Fibroblast of lung (primary cell): Measurements from ENCODE around the gene FBXO30. TPM values are rescaled to one million over a fixed set of nuclear protein-coding genes. Genes with fewer than 3 reads are reported as not detected.

ENCODE experiments used
- DNase-seq, 2 donors: peaks; one replicate each; pipeline versions ENCODE4 v3.0.0 to v3.0.0-alpha.2; 2010; ENCODE audit warnings: low read depth in 2 of 2
- H2AFZ ChIP-seq: 2 replicates; pipeline ENCODE4 v1.5.1; 2012; ENCODE audit warnings: low read length, control low read depth, inconsistent platforms
- H3K27ac ChIP-seq: 2 replicates; pipeline ENCODE4 v1.5.1; 2011; ENCODE audit warnings: low read length, control low read depth; ENCODE audit not compliant: insufficient read depth
- H3K27me3 ChIP-seq: 2 replicates; pipeline ENCODE4 v1.5.1; 2011; ENCODE audit warnings: mild to moderate bottlenecking, low read length; ENCODE audit not compliant: control insufficient read depth, insufficient read depth
- H3K36me3 ChIP-seq: 2 replicates; pipeline ENCODE4 v1.5.1; 2011; ENCODE audit warnings: low read length; ENCODE audit not compliant: control insufficient read depth, insufficient read depth
- H3K4me1 ChIP-seq: 2 replicates; pipeline ENCODE4 v1.5.1; 2011; ENCODE audit warnings: low read length; ENCODE audit not compliant: control insufficient read depth, insufficient read depth; ENCODE audit errors: extremely low read depth
- H3K4me2 ChIP-seq: 2 replicates; pipeline ENCODE4 v1.5.1; 2011; ENCODE audit warnings: low read length, control low read depth; ENCODE audit not compliant: insufficient read depth; ENCODE audit errors: extremely low read depth
- H3K4me3 ChIP-seq, 4 experiments: fragments of 200-600 bp in 1 of 4; sonication (generic) in 1 of 4; replicated peaks in 1 of 4; 2 replicates each; pipeline ENCODE4 v1.5.1; 2011 to 2016; ENCODE audit warnings: low read length in 4 of 4, low read depth in 3 of 4, mild to moderate bottlenecking in 3 of 4, control low read depth in 2 of 4, inconsistent platforms in 1 of 4, mixed read lengths in 1 of 4; ENCODE audit not compliant: insufficient read depth in 1 of 4; ENCODE audit errors: control extremely low read depth in 1 of 4
- H3K79me2 ChIP-seq: 2 replicates; pipeline ENCODE4 v1.5.1; 2012; ENCODE audit warnings: mild to moderate bottlenecking, low read length, inconsistent platforms; ENCODE audit not compliant: control insufficient read depth, insufficient read depth
- H3K9ac ChIP-seq: 2 replicates; pipeline ENCODE4 v1.5.1; 2011; ENCODE audit warnings: mild to moderate bottlenecking, low read length, control low read depth; ENCODE audit not compliant: insufficient read depth
- H3K9me3 ChIP-seq: 2 replicates; pipeline ENCODE4 v1.5.1; 2012; ENCODE audit warnings: low read depth, low read length; ENCODE audit not compliant: control insufficient read depth, insufficient read depth
- H4K20me1 ChIP-seq: 2 replicates; pipeline ENCODE4 v1.5.1; 2011; ENCODE audit warnings: low read length; ENCODE audit not compliant: control insufficient read depth, insufficient read depth; ENCODE audit errors: extremely low read depth
- CTCF ChIP-seq, 2 donors: IDR thresholded peaks in 1 of 2; conservative IDR thresholded peaks in 1 of 2; 1 replicate in 1 of 2; 2 replicates in 1 of 2; pipeline ENCODE4 v1.5.1; 2011 to 2012; ENCODE audit warnings: low read length in 2 of 2, control low read depth in 1 of 2, inconsistent platforms in 1 of 2, low read depth in 1 of 2, mild to moderate bottlenecking in 1 of 2
- EZH2 ChIP-seq: IDR thresholded peaks from 2 replicates; pipeline ENCODE4 v1.5.1; 2012; ENCODE audit warnings: low read length, control low read depth, mild to moderate bottlenecking; ENCODE audit errors: missing control alignments
- polyA plus RNA-seq, 2 donors: library from polyadenylated mRNA; depleted of rRNA in 1 of 2; stranded (reverse) in 1 of 2; unstranded in 1 of 2; fragments of >200 nt; gene quantifications; 2 replicates each; pipeline ENCODE4 v1.2.1, GENCODE V29; 2011 to 2012; ENCODE audit warnings: missing spikeins in 1 of 2
- total RNA-seq: library from RNA; depleted of rRNA; stranded (reverse); fragments of >200 nt; gene quantifications from 2 replicates; pipeline ENCODE4 v1.2.1, GENCODE V29; 2014

Gene FBXO30
- total and polyA plus RNA-seq, 2 donors (not counting 1 experiment from before 2014, with no cell fraction given): 11.6 to 25.9 TPM

- Histone ChIP-seq H2AFZ (no peak overlapping the region), H3K9me3 (no peaks in the 10 kb centered on the region), H3K4me1 (no peaks in the 10 kb centered on the region), H3K36me3 (no peaks in the 10 kb centered on the region), H3K79me2 (no peaks in the 10 kb centered on the region), H3K4me3 (no peak overlapping the region), H3K27me3 (no peaks in the 10 kb centered on the region), H3K4me2 (no peak overlapping the region), H3K9ac (no peak overlapping the region), H4K20me1 (no peaks in the 10 kb centered on the region), H3K27ac (no peak overlapping the region)
- DNase-seq: peak in 1 of 2 donors; percentile 88
- TF ChIP-seq CTCF (conservative IDR thresholded peaks at IDR 0.05 in 1 of 2, IDR thresholded peaks at IDR 0.05 in 1 of 2; ENCODE audit: low read depth in 1 of 2, low read length in 2 of 2): no peak
- TF ChIP-seq EZH2: no peak
These were observed 25.2 kb downstream of the FBXO30 start for GRCh38 chr6:145789443-145789842.

- Histone ChIP-seq H3K4me3 (no peak overlapping the region), H3K4me1 (no peaks in the 10 kb centered on the region), H3K27ac (no peak overlapping the region), H3K79me2 (no peaks in the 10 kb centered on the region), H3K36me3 (no peaks in the 10 kb centered on the region), H3K9ac (no peak overlapping the region), H2AFZ (no peak overlapping the region), H3K27me3 (no peaks in the 10 kb centered on the region), H4K20me1 (no peaks in the 10 kb centered on the region), H3K9me3 (no peaks in the 10 kb centered on the region), H3K4me2 (no peak overlapping the region)
- TF ChIP-seq CTCF (conservative IDR thresholded peaks at IDR 0.05 in 1 of 2, IDR thresholded peaks at IDR 0.05 in 1 of 2; ENCODE audit: low read depth in 1 of 2, low read length in 2 of 2): no peak
- no peak for TF ChIP-seq EZH2
- no peak for DNase-seq
These were observed 26.9 kb downstream of the FBXO30 start for GRCh38 chr6:145787688-145788087.

GRCh38 chr6:145784683-145785082 is 29.9 kb downstream of the FBXO30 start:
- Histone ChIP-seq H3K4me1 (no peaks in the 10 kb centered on the region), H4K20me1 (no peaks in the 10 kb centered on the region), H3K4me3 (no peak overlapping the region), H3K36me3 (no peaks in the 10 kb centered on the region), H3K79me2 (no peaks in the 10 kb centered on the region), H3K9me3 (no peaks in the 10 kb centered on the region), H2AFZ (no peak overlapping the region), H3K4me2 (no peak overlapping the region), H3K27ac (no peak overlapping the region), H3K27me3 (no peaks in the 10 kb centered on the region), H3K9ac (no peak overlapping the region)
- DNase-seq: no peak
- TF ChIP-seq EZH2 (no peak), CTCF (conservative IDR thresholded peaks at IDR 0.05 in 1 of 2, IDR thresholded peaks at IDR 0.05 in 1 of 2; ENCODE audit: low read depth in 1 of 2, low read length in 2 of 2) (no peak)
